ENCODE data around the gene CORIN.

Gene CORIN, protein sequence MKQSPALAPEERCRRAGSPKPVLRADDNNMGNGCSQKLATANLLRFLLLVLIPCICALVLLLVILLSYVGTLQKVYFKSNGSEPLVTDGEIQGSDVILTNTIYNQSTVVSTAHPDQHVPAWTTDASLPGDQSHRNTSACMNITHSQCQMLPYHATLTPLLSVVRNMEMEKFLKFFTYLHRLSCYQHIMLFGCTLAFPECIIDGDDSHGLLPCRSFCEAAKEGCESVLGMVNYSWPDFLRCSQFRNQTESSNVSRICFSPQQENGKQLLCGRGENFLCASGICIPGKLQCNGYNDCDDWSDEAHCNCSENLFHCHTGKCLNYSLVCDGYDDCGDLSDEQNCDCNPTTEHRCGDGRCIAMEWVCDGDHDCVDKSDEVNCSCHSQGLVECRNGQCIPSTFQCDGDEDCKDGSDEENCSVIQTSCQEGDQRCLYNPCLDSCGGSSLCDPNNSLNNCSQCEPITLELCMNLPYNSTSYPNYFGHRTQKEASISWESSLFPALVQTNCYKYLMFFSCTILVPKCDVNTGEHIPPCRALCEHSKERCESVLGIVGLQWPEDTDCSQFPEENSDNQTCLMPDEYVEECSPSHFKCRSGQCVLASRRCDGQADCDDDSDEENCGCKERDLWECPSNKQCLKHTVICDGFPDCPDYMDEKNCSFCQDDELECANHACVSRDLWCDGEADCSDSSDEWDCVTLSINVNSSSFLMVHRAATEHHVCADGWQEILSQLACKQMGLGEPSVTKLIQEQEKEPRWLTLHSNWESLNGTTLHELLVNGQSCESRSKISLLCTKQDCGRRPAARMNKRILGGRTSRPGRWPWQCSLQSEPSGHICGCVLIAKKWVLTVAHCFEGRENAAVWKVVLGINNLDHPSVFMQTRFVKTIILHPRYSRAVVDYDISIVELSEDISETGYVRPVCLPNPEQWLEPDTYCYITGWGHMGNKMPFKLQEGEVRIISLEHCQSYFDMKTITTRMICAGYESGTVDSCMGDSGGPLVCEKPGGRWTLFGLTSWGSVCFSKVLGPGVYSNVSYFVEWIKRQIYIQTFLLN

DNA sequence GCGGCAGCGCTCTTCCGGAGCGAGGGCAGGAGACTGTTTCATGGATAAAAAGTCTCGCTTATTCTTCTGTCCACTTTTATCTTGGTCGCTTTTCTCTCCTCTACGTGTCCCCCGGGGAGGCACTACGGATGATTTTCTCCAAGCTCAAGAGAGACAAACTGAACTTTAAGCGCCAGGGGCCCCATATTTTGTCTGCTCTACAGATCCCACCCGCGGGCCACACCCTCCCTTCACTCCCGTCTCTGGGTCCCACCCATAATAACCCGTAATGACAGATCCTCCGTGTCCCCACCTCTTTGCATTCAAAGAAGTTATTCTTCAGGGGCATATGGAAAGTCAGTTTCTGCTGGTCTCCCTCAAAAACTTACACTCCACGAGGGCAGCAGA is at the start of gene CORIN:
Gene CORIN (minus strand): TSS at position 160 of the 387 bp plus-strand sequence. CDS start 118 bp downstream, at position 42.
- FAIRE-seq = no peak

DNA sequence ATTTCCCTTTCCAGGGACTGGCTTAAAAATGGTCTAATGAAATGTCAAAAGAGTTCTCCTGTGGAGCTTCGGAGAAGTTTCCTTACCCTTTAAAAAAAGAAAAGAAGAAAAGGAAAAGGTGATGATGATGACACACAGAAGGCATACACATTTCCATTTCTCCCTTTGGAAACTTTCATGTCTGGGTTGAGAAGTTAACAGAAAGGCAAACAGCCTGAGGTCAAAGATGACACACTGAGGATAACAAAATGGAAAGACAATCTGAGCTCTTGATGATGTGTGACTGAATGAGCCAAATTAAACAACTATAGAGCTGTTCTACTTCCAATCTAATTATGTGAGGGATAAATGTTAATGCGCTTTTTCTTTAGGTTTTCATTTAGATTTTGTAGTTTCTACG is 44.4 kb upstream of the CORIN start:
- FAIRE-seq = no peak

DNA sequence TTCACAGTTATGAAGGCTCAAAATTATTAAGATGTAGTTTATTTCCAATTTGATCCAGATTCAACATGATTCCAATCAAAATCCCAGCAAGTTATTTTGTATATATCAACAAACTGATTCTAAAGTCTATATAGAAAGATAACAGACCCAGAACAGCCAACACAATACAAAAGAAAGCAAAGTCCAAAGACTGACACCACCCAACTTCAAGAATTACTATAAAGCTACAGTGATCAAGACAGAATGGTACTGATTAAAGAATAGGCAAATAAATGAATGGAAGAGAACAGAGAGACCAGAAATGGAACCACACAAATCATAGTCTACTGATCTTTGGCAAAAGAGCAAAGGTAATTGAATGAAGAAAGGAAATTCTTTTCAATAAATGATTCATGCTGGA is 41.6 kb upstream of the CORIN start:
- FAIRE-seq = peak; percentile 33

DNA sequence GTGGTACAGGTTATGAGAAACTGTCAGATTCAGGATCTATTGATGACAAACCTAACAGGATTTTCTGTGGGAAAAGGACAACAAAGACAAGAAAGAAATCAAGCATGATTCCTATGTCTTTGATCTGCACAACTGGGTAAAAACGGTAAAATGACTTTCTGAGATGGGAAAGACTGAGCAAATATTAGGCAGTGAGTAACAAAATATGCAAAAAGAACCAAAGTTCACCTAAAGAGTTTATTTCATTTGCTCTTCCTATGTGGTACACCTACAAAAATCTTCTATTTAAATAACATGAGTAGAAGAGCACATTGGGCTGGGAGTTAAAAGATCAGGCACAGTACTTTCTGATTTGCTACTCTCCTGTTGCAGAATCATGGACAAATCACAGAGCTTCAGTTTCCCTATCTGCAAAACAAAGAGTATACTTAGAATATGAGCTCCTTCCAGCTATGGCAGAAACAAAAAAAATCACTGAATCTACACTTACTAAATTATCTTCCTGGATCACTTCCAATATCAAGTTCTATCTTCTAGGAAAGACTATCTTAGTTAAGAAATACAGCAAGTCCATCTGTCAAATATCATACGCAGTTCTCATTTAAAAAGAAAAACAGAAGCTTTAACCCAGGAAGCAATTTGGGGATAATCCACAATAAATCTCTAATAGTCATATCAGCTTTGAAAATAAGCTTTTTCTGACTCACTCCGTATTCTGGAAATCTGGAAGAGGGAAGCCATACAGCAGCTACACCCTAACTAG is 39.1 kb upstream of the CORIN start:
- no peak for FAIRE-seq

DNA sequence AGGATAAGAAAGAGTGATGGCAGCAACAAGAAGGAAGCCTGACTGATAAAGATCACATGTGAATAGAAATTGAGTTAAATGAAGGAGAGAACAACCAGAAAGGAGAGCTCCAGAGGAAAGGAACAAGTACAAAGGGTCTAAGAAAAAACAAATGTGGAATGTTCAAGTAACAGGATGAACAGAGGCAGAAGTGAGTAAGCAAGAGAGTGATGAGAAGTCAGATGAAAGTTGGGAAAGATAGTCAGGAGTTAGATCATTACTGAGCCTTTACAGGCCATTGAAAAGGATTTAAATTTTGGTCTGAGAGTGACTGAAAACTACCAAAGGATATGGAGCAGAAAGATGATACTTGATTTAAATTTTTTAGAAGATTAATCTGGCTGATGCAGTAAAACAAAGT is 38.4 kb upstream of the CORIN start:
- FAIRE-seq = no peak

DNA sequence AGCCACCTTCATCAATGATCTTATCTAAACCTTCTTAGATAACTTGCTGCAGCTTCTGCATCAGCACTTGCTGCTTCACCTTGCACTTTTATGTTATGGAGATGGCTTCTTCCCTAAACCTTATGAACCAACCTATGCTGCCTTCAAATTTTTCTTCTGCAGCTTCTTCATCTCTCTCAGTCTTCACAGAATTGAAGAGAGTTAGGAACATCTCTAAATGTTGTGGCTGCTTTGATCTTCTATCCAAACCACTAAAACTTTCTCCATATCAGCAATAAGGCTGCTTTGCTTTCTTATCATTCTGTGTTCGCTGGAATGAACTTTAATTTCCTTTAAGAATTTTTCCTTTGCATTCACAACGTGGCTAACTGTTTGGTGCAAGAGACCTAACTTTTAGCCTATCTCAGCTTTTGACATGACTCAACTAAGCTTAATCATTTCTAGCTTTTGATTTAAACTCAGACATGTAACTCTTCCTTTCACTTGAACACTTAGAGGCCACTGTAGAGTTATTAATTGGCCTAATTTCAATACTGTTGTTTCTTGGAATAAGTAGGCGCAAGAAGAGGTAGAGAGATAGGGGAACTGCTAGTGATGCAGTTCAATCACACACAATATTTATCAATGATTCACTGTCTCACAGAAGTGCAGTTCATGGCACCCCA is 36.1 kb upstream of the CORIN start:
- no peak for FAIRE-seq

DNA sequence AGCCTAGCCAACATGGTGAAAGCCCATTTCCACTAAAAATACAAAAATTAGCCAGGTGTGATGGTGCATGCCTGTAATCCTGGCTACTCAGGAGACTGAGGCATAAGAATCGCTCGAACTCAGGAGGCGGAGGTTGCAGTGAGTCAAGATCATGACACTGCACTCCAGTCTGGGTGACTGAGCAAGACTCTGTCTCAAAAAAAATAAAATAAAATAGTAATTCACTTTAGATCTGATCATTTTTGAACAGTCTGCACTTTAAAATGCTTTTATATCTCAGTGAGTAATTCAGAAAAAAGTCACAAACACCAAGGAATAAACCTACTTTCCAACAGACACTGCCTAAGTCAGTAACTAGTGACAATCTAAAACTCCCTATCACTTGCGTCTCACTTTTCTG is 25.6 kb upstream of the CORIN start:
- no peak for FAIRE-seq

DNA sequence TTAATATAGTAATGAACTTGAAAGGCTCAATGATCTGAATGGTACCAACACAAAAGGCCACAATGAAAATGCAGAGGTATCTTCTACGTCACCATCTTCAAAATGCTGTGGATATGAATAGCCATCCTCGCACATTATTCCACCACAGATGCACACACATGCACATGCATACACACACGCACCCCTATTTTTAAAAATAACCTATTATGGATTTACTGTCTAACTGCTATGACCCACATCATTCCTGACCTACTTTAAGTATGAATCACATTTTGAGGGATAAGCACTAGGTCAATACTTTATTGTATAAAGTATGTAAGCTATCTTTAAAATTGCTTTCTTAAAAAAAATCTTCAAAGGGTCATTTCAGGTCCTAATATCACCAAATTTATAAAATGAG is 24.4 kb upstream of the CORIN start:
- no peak for FAIRE-seq

DNA sequence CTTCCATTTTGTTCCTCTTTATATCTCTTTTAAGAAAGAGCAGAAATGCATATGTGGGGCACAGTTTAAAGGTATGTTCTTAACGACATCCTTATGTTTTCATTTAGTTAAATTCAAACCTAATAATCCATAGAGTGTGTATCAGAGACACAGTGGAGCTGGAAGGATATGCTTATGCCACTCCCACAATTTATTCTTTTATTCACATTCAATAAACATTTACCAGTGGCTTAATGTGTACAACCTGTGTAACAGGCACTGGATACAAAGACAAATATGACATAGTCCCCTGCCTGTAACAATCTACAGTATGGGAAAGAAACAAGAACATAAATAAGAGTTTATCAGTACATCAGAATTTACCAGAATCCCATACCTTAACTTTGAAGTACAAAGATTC is 22.4 kb upstream of the CORIN start:
- FAIRE-seq = no peak

DNA sequence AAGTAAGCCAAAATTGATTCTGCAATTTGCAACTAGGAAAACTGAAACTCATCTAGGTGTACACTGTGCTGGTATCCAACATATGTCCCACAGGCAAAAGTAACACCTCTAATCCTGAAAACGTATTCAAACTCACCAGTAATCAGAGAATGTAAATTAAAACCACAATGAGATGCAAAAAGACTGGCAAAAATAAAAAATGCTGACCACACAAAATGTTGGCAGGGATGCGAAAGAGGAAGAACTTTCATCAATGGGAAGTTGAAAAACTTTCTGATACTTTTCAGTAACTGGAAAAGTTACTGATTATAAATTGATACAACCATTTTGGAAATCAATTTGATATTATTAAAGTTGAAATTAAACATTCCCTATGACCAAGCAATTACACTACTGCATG is 20.1 kb upstream of the CORIN start:
- FAIRE-seq = no peak

DNA sequence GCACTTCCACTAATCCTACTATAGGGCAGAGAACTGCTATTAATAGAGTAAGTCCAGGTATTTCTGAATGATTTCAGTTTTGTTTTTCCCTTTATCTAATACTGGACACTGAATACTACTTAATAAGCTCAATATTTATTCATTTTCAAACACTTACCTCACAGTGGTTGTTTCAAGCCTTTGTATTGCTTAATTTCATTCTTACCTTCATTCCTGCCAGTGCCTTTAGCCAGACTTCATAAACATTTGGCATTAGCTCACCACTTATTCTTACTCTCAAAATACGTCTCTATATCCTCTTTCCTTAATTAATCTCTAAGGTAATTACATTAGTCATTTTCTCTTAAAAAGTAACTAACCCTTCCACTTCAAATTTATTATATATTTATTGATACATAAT is 18.8 kb upstream of the CORIN start:
- no peak for FAIRE-seq

DNA sequence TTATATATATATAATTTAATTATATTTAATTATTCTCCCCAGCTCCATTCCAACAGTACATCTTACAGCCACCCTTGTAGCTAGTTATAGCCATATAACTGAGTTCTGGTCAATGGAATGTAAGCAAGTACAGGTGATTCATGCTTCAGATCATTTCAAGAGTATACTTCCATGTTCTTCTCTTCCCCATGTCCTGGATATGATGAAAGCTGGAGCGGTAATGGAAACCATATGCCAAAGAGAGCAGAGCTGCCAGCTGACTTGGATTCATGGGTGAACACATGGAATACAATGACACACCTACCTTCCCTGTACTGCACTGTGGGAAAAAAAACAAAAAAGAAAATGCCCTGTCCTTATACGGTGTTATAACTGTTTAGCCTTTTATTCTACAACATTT is 17.5 kb upstream of the CORIN start:
- FAIRE-seq = no peak

DNA sequence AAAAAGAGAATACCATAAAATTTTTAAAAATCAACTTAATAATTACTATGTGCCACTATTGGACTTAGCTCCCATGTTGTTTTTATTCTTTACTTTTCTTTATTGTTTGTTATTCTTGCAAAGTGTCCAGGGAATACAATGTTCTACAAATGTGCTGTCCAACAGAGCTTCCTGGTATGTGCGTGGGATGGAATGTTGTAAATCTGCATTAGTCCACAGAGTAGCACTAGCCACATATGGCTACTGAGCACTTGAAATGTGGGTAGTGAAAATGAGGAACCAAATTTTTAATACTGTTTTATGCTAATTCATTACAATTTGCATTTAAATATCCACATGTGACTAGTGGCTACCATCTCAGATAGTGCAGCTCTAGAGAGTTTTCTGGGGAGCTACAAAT is 14.3 kb upstream of the CORIN start:
- FAIRE-seq = no peak

DNA sequence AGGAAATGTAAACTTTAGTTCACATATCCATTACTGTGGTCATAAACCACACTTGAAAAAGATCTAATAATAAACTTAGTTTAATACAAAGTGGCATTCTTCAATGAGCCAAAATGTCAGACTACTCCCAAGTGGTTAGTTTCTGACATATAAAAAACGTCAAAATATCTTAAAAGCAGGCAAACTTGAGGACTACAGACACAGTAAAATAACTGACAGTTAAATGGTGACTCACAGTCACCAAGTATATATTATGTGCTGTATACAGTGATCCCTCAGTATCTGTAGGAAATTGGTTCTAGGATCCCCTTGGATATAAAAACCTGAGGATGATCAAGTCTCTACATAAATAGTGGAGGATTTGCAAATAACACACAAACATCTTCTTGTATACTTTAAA is 11.6 kb upstream of the CORIN start:
- FAIRE-seq = no peak

DNA sequence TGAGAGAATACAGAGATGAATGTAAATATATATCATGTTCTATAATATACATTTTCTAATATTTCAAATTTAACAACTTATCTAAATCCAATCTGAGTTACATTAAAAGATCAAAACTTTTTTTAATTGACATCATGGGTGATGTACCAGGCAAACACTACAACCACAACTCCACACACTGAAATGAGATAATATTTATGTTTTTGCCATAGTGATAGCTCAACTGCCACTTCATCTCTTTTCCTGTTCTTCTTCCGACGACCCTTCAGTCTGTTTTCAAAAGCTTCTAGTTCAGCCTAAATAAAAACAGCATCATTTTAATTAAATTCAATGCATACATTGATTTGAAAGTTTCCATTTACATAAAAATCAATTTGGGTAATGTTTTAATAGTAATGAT is 10.2 kb upstream of the CORIN start:
- no peak for FAIRE-seq

DNA sequence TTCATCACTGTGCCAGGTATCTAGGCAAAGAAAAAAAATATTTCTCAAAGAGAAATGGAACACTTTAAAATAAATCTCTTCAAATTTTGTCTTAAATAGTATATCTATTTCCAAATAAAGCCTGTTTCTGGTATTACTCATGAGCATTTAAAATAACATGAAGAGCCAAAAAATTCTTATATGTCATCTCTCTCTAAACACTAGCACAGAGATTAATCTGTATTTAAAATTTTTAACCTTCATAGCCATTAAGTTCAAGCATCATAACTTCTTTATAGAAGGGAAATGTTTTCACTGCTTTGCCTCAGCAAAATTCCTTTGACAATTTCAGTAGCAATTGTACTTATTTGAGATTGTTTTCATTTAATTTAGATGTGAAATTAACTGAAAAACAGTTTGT is 5.1 kb upstream of the CORIN start:
- no peak for FAIRE-seq

DNA sequence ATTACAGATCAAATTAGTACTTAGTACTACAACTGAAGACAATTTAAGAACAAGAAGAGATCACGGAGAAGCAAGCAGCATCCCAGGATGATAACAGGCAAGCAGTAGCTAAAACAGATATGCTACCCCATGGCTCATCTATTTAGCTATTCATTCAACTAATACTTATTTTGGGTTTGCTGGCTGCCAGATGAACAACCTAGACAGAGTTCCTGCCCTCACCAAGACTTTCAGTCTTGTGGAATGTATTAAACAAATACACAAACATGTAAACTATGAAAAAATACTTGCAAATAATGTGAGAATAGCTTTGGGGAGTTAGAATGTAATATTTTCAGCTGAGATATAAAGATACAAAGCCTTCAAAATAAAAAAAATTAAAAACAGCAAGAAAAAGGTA is 2.4 kb upstream of the CORIN start:
- no peak for FAIRE-seq

DNA sequence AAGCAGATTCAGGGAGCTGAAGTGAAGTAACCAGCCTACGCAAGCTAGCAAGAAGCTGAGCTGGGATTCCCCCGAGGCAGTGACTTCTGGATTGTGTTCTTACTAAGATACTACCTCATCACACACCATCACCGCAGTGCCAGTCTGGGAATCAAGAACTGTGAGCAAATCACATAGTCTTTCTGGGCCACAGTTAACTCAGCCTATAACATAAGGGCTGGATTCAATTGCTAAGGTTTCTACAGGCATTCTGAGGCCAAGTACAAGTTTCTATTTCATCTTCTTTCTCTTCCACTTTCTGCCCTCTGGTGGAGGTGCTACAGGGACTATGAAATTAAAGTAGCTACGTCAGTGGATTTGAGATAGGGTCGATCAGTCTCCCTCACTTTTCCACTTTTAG is 1.4 kb upstream of the CORIN start:
- FAIRE-seq = no peak

DNA sequence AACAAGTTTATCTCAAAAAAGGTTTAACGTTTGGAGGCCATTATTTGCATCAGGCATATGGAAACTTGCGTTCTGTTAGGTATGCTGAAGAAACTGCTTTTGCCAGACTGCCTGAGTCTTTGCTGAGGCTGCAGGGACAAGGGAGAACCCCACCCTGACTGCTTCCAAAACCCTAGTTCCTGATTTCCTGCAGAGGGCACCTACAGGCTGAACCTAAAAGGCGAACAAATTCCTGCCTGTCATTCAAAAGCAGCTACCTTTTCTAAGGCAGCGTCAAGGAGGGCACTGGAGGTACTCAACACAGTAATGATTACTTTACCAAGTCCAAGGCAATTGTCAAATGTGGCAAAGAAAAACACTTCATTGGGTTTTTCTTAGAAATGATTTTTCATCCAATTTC is 578 bp upstream of the CORIN start:
- FAIRE-seq = no peak

DNA sequence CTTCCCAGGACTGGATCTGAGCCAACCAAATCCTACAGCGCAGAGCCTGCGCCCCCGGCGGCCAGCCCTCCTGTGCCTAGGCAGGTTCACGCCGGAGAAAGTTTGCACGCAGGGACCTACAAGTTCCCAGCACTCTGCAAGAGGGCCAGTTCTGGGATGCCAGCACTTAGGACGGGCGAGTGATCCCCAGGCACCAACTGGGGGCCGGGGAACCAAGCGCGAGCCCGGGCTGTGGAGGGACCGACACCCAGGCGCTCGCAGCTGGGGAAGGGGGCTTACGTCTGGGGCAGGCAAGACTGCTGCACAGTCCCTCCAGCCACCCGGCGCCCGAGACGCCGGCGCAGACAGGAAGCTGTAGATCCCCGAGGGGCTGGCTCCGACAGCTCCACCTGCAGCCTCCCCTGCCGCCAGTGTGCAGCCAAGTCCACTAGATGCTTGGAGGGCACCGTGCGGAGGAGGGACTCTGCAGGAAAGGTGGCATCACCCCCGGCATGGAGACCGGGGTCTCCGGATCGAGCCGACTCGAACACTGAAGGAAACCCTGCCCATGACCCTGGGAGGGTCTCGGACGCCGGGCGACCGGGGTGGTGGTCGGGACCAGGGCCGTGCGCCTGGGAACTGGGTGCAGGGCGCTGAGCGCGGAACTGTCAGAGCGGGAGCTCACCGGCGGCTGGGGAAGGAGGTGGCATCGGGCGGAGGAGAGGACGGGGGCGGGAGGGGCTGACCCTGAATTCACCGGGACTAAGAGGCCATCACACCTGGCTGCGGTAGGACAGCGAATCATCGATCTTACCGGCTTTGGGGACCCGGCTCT is 566 bp downstream of the CORIN start:
- no peak for FAIRE-seq

DNA sequence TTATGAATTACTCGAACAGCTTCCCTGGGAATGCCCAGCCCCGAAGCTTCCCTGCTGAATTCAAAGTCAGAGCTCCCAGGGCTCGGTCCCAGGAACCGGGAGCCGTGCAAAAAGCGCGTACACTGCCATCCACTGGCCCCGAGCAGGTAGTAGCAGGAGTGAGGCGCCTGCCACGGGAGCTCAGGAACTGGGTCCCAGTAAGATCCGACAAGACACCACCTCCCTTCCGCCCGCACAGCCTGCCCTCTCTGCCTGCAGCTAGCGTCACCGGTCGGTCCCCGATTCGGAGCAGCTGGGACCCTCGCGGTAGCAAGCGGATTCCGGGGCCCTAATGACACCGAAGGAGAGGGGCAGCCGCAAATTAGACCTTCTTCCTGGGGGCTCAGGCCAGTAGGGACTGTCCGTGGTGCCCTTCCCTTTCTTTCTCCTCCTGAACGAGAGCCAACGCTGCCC is 1.2 kb downstream of the CORIN start:
- no peak for FAIRE-seq

DNA sequence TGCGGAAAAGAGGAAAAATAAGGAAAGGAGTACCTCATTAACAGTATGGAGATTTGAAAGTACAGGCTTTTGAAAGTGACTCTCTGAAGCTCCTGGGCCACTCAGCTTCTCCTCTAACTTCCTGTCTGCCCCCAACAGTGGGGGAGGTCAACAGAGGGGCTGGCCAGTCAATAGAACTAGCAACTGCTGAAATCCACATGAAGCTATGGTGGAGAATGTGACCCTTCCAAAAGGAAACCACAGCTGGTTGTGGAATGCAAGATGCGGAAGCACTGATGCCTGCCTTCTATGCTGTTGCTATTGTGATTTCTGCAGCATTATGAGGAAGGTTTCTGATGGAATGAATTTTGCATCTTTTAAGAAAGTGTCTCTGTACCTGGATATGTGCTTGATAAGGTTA is 2.4 kb downstream of the CORIN start:
- FAIRE-seq = no peak
